Stimulated activated CD4-positive, alpha-beta T cell treated with anti-CD3 and anti-CD28 coated beads, Interleukin-4, amount 100 ng/mL, for 24 hours (primary cell): Measurements from ENCODE around the gene DOK7.

Source experiments
- DNase-seq: peaks from one replicate; pipeline ENCODE4 v3.0.0-alpha.2; 2020

Gene DOK7

DNA sequence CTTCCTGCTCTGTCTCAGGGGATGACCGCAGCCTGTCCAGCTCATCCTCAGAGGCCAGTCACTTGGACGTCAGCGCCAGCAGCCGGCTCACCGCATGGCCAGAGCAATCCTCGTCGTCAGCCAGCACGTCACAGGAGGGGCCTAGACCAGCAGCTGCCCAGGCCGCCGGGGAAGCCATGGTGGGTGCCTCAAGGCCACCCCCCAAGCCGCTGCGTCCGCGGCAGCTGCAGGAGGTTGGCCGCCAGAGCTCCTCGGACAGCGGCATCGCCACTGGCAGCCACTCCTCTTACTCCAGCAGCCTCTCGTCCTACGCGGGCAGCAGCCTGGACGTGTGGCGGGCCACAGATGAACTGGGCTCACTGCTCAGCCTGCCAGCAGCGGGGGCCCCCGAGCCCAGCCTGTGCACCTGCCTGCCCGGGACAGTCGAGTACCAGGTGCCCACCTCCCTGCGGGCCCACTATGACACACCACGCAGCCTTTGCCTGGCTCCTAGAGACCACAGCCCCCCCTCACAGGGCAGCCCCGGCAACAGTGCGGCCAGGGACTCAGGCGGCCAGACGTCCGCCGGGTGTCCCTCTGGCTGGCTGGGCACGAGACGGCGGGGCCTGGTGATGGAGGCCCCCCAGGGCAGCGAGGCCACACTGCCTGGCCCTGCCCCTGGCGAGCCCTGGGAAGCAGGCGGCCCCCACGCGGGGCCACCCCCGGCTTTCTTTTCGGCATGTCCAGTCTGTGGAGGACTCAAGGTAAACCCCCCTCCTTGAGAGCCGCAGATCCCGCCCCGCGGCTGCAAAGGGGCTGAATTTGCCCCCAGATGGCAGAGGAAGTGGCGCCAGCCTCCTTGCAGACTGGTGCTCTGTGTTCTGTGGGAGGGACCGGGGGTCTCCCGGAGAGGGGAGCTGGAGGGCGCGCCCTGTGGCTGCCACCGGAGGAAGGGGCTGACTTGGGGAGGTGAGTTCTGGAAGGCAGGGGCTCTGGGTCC is 29.9 kb downstream of the DOK7 start:
- no peak for DNase-seq

DNA sequence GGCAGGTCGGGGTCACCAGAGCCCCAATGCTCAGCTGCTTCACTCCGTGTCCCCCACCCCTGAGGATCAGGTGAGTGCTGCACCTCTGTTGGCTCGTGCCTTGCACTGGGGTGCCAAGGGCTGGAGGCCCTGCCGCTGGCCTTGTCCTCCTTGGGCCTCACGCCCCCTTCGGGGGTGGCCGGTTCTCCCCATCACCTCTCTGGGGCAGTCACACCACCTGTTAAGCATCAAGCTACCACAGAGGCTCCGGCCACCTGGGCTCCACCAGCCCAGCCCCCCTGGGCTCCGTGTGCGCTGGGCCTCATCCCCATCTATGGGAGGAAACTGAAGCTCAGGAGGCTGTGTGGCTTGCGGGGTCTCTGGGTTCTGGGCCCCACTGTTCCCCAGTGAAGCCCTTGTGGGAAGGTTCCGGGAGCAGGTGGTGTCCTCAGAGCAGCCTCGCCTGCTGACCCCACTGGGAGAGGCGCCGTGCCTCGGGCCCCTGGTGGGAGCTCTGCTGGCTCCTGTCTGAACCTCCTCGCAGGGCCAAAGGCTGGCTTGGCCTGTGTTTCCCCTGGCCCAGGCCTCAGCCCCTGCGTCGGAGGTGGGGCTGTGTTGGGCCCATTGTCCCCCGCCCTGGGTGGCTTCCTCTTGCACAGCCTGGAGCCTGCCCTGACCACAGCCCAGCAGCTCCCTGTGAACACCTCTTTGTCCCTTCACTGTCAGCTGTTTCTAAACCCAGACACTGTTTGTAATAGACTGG is 30.8 kb downstream of the DOK7 start:
- no peak for DNase-seq

DNA sequence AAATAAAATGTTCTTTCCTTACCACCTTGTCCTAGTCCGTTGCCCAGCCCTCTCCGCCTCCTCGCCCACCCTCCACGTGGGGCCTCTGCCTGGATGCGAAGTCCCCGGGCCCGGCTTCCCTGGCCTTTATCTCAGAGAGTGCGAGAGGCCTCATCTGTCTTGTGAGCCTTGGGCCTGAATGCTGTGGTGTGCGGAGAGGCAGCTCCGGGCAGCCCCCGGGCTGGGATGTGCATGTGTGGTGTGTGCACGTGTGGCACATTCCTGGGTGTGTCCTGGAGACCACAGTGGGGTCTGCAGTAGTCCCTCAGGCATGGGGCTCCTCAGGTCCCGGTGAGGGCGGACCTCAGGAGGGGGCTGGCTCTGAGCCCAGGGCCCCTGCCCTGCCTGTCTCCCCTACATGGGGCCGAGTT is 31.4 kb downstream of the DOK7 start:
- no peak for DNase-seq

DNA sequence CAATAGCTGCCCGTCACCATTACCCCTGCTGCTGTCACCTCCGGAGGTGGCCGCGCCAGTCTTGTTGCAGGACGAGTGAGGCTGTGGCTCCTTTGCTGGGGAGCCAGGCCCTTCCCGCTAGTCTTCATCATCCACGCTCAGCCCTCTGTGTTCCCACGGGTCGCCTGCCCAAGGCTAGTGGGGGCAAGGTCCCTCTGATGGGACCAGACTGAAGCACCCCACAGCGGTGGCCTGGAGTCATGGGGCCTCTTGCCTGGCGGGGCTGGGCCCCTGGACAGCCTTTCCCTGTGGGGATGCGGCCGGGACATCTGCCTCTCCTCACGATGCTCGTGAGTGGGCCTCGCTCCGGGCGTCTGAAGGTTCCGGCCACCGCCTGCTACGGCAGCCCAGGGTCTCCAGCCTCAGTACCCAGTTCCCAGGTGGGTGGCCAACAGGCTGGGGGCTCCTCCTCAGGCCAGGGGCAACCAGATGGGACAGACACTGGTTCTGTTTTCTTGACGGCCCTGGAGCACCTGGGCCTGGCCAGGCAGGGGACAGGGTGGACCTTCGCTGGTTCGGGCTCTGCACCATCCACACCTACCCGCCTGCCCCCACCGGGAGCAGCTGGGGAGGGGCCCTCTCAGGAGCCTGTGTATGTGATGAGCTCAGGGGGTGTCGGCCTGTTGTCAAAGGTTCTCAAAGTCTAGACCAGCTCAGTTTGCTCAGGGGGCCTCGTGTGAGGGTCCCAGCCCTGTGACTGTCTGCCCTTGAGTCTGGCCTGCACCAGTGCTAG is 32.3 kb downstream of the DOK7 start:
- no peak for DNase-seq

DNA sequence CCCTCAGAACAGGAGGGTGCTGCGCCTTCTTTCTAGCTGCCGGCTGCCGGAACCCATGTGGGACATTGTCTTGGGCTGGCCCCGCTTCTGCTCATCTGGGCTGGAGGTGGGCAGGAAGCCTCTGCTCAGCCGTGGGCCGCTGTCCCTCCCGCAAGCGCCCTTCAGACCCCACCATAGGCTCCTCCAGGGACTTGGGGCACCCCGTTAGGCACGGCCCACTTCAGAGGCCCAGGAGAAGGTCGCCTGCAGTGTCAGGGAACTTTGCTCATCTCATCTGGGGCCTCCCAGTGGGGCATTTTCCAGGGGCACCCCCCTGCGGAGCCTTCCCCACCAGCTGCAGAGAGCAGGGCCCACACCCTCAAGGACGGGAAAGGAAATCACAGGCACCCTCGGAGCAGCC is 32.9 kb downstream of the DOK7 start:
- no peak for DNase-seq

DNA sequence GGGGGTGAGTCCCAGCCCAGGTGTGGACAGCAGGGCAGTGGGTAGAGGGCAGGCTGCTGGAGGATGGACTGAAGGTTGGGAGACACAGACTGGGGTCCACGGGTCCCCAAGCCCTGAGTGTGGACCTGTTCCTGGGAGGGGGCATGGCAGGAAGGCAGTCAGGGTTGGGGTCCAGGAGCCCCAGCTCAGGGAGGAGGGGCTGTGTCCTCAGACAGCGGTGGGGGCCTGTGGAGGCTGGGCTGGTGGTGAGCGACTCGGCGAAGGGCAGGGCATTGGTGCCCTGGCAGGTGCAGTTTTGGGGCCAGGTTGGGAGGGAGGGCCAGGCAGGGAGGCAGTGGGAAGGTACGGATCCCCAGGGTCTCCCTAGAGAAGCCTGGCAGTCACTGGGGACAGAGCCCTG is 34.0 kb downstream of the DOK7 start:
- no peak for DNase-seq

DNA sequence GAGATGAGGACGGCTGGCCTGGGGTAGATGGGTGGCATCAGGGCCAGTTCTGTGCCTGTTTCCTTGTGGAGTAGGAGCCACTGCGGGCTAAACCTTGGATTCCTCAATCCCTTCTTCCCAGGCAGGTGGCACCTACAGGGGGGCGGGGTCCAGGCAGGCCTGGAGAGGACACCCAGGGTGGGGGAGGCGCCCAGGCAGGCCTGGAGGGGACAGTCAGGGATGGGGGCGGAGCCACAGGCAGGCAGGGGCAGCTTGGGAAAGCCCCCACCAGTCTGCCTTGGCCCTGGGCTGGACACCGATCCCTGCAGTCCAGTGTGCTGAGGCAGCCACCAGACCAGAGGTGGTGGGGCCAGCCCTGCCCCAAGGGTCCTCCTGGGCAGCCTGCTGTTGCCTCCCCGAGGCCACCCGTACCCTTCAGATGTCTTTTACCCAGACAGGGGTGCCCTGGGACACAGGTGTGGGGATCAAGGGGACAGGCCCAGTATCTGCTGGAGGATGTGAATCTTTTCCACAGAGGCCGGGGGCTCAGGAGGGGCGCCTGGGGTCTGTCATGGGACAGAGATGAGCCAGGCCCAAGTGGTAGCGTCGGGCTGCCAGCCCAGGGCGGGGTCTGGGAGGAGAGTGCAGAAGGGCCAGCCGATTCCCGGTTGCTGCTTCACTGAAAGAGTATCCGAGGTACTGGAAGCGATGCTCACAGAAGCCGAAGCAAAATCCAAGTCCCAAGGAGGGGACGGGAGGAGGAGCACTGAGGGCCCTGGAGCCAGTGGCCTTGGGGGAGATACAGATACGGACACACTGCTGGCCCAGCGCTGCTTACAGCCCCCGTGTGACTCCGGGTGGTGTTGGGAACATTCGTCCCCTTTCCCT is 34.6 kb downstream of the DOK7 start:
- no peak for DNase-seq

DNA sequence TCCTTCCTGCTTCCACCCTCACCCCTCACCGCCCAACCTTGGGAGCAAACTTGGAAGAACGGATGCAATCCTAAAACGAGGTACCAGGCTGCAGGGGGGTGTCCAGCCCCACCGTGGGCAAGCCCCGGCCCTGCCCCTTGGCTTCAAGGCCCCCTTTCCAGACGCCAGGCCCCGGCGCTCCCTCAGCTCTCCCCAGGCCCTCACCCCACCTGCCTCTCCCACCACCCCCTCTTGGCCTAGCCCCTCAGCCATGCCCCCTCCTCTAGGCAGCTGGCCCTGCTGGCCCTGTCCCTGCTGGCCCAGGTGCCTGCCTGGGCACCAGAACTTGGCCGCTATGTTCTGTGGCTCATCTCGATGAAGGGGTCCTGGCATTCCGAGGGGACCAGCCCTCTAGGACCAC is 35.3 kb downstream of the DOK7 start:
- DNase-seq = no peak

DNA sequence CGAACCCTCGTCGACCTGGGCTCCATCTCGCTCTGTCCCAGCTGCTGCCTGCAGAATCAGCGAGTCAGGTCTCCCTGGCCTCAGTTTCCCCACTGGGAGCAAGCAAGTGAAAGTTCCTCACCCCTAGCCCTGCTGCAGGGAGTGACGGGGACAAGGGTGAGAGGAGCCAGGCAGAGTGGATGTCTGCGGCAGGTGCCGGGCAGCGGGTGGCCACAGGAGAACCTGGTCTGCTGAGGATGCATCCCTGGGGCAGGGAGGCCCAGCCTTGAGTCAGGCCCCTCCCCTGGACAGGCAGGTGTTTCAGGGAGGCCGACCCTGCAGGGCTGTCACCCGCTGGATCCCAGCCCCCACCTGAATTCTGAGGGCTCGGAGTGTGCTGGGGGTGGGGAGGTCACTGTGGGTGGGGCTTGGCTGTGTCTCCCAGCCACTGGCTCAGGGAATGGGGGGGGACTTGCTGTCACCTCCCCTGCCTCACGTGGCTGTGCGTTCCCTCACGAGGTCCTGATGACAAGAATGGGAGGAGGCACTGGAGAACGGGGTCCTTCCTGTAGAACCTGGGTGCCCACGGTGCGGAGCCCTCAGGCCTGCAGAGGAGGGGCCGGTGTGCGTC is 35.9 kb downstream of the DOK7 start:
- no peak for DNase-seq

DNA sequence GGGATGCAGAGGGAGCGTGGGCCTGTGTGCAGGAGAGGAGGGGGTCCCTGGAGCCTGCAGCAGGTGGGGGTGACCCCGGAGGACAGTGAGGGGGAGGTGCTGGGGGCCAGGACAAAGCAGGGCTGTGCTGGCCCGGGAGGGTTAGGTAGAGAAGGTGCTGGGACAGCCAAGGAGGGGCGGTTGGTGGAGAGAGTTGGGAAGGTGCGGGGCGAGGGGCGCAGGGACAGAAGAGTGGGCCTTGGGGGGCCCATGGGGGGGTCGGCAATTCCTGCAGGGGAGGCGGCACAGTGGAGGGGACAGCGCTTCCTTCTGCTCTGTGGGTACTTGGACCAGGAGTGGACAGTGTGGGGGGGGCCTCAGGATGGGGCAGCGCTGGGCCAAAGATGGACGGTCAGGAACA is 36.6 kb downstream of the DOK7 start:
- DNase-seq = no peak

DNA sequence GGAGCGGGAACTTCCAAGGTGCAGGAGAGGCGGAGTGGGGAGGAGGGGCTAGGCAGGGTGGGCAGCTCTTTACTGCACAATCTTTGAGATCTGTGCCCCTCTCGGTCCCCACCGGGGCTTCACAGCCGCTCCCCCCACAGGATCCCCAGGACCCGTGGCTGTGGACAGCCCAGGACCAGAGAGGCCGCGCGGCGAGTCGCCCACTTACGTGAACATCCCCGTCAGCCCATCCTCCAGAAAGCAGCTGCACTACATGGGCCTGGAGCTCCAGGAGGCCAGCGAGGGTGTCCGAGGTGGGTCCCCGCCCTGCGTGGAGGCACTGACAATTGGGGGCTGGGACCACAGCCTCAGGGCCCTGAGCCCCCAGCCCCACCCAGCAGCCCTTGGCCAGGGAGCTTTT is 37.0 kb downstream of the DOK7 start:
- no peak for DNase-seq

DNA sequence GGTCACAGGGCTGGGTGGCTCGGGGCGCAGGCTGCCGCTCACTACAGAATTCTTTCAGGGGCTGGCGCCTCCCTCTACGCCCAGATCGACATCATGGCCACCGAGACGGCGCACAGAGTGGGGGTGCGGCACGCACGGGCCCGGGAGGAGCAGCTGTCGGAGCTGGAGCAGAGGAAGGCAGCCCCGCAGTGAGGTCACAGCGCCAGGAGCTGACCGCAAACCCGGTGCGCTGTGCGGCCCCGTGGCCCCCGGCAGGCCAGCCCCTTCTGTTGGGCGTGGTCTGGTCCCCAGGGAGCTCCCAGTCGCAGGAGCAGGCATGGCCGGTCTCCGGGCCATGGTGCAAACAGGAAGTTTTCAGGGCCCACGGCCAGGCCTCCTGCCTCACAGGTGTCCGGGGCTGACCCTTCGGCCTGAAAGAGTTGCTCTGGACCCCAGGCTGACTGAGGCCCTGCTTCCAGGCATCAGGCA is 37.6 kb downstream of the DOK7 start:
- no peak for DNase-seq

DNA sequence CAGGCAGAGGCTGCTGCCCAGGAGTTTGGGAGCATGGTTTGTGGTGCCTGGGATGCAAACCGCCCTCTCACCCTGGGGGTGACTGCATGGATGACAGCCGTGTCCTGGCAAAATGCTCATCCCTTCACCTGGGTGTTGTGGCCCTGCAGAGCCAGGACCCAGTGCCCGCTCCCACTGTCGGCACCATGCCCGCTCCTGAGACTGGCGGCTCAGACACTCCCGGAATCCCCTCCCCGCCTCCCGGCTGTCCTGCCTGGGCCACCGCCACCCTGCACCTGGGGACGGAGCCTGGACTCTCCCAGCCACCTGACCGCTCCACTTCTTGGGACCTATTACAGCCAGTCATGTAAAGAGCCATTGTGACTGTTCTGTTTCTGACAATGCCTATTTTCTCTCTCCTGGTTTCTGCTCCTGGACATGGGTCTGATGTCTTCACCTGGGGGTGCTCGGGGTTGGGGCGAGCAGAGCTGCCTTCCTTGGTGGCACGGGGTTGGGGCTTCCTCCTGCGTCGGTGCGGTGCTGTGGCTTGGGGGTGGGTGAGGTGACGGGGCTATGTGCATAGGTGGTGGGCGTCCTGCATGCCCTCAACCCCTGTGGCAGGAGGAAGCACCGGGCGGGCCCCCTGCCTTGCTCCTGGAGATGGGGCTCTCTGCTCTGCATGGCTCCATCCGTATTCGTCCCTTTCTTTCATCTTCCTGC is 38.2 kb downstream of the DOK7 start:
- DNase-seq = no peak

DNA sequence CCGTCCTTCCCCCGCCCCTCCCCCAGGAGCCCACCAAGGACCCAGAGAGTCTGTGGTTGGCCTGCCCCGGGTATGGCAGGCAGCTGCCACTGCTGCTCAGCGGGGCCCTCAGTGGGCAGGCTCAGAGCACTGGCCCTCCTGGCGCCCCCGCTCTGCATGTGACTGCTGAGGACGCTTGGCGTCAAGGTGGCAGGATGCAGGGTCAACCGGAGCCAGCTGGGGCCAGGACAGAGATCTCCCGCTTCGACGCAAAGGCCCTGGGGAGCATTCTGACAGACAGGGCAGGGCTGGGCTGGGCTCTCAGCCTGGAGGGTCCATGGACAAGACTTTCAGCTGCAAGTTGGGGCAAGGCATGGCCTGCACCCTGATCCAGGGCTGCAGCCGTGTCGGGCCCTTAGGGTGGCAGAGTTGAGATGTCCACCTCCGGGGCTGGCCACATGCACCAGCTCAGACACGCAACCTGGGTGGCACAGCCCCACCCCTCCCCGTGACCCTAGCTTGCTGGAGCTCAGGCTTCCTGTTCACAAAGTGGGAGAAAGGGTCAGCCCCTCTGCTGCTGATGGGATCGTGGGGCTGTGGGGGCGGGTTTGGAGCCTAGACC is 38.8 kb downstream of the DOK7 start:
- DNase-seq = no peak

DNA sequence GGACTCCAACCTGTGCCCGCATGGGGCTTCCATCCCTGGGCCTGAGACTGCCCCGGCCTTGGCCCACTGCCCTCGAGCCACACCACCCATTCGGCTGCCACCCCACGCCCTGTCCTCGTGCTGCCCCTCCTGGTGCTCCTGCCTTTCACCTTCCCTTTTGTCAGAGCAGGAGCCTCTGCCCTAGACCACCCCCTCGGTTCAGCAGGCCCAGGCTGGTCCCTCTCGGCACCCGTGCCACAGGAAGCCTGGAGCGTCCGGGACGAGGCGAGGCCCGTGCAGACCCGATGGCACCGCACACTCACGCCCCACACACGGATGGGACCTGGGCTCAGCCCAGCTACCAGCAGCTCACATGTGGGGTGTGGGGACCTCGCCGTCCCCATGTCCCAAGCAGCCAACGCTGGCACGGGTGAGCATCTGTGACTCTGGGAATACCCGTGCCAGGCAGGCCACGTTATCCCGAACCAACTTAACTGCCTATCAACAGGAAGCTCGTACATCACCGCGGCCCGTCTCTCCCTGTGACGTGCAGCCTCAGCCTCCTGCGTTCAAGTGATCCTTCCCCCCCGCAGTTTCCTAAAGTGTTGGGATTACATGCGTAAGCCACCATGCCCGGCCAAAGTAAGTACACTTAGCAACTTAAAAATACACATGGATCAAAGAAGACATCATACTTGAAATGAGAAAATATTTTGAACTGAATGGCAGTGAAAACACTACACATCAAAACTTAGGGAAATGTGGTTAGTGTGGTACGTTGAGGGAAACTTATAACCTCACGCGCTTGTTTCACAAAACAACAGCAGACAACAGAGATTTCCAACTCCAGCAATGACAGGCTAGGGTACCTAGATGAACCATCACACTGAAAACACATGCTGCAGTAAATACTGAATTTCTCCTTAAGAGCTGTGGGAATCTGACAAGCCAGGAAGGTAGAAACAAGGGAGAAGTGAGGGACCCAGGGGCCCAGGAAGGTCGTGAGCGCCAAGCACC is 40.1 kb downstream of the DOK7 start:
- DNase-seq = no peak

DNA sequence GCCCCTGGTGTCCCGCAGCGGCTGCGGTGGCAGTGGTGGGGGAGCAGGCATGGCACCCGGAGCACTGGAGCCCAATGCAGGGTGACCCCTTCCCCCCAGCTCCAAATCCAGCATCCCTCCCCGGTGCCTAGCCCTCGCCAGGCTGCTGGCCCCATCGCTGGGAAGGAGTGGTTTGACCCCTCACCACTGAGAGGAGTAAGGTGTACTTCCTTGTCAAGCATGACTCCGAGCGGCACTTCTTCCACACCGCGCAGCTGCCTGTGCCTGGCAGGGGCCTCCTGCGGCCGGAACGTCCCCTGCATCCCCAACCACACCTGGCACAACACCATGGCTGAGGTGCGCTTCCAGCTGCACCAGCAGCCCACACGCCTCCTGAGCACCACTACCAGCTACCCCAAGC is 42.1 kb downstream of the DOK7 start:
- no peak for DNase-seq

DNA sequence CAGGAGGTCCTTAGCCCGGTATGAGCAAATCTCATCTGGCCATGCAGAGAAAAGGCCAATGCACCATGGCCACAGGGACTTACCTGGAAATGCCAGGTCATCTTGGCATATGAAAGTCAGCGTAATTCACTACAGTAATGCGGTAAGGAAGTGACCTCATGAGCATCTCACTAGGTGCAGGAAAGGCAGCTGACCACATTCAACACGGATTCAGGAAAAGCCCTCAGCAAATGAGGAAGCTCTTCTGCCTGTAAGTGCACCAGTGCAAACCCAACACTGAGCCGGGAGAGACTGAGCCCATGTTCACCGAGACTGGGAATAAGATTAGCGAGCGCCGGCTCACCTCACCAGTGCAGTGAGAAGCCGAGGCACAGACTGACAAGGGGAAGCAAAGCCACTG is 45.4 kb downstream of the DOK7 start:
- DNase-seq = no peak

DNA sequence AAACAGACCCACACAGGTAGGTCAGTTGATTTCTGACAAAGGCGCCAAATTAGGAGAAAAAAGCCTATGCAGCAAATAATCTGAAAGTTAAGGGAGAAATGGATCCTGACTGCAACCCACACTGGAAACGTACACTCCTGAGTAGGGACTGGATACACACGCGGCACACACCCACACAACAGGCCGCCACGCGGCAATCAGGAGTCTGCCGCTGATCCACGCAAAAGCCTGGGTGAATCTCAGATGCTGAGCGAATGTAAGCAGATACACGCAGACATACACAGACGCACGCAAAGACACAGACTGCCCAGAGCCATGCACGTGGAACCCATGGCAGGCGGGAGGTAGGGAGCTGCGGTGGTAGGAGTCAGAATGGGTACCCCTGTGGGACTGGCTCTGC is 47.4 kb downstream of the DOK7 start:
- DNase-seq = no peak

DNA sequence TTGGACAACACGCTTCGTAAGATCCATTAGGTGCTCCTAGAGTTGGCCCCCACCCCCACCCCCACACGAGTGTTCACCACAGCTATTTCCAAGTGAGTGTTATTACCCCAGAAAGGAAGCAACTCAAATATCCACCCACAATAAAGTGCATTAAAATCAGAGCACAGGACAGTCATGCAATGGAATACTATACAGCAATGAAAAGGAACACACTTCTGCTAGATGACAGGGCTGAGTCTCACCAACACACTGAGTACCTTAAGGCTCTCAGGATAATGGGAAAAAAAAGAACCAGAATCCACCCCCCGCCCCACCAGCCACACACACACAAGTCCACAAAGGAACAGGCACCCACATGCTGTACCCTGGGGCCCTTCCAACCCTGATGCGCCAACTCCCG is 48.1 kb downstream of the DOK7 start:
- DNase-seq = no peak
